Stimulated activated CD4-positive, alpha-beta T cell treated with anti-CD3 and anti-CD28 coated beads, Interleukin-1b, Interleukin-23, amount 100 ng/mL, for 1 hour (primary cell): ENCODE results near the gene POC1A.
"Not testable (repeated sequence)": the region's sequence is repeated elsewhere in the genome, so short reads cannot be mapped to it uniquely, and the experiment has no call there.

Experiments used
- DNase-seq, 2 donors: peaks; one replicate each; pipeline ENCODE4 v3.0.0-alpha.2; 2020; ENCODE audit warnings: low read depth in 2 of 2

The POC1A gene

DNA sequence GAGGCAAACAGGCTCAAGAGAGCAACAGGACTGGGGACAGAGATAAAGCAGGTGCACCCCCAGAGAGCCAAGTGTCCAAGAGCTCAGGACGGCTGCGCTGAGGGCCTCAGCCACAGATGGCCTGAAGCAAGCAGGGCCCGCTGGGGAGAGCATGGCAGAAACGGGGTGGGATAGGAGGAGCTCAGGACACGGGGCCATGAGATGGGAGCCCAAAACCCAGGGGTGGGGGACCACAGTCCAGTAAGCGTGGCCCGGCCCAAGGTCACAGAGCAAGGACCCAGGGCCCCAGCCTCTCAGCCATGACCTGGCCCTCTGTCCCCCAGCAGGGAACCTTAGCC, 107.4 kb downstream of the POC1A start:
- DNase-seq, result no peak

DNA sequence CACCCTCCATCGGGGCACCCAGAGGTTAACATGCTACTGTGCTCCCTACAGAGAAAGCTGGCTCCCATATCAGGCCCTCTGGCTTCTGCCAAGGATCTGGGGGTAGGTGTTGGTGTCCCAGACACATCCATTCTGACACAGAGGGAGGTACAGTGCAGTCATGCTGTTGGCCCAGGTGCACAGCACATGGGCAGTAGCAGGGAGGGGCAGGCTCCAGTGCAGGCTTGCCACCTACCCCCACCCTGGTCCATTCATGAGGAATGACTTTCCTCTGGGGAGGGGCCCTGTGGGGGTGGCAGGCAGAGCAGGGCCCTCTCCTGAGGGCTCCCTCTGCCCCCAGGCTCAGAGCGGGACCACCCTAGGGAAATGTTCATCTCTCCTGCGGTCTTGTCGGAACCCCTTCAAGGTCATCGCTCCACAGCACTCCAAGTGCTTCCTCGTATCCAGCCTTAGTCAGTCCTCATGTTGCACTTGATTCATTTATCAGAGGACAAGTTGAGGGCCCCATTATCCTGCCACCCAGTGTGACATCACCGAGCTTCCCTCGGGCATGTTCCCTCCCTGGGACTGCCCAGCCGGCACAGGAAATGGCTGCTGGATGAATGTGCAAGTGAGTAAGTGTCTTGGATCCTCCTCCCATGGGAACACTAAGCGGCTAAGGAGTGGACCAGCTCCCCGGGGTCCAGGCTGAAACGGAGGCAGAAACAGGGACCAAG, 107.9 kb downstream of the POC1A start:
- DNase-seq, result no peak

DNA sequence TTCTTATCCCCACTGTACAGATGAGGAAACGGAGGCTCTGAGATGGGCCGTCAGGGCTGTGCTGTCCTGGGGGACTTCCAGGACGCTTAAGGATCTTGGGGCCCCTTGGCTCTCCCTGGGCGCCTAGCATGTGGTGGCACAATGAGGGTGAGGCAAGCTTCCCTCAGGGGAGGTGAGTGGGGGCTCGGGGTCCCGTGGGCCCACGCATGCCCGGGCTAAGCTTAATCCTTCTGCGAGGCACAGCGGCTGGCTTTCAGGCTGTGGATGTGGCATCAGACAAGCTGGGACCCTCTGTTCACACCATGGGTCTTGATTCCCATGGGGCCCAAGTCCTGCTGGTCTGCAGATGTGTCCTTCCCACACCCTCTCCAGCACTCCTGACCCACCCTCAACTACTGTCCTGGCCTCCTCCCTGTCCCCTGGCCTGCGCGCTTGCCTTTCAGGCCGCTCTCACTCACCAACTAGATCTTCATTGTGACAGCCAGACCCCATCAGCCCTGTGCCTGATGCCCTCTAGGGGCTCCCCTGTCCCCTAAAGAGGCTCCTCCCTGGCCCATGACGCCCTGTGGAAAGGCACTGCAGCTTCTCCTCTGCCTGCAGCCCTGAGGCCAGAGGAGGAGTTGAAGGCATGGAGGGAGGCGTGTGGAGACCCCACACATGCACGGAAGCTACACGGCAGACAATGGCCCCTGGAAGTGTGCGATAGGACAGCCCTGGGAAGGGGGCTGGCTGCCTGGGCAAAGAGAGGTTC, 109.2 kb downstream of the POC1A start:
- no peak for DNase-seq

DNA sequence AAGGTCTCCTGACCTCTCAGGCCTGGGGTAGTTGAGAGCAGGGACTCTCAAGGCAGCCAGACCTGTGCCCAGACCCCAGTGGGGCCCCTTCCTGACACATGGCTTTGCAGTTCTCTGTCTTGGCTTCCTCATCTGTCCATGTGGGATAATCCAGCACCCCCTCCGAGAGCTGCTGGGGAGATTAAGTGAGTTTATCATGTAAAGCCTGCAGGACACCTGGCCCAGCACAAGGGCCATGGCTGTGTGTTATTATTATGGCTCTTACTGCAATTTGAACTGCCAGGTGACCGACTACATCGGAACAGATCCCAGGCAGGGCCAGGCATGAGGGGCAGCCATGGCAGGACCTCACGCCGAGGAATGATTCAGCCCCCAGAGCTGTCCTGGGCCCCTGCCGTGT, 110.5 kb downstream of the POC1A start:
- DNase-seq, result no peak

DNA sequence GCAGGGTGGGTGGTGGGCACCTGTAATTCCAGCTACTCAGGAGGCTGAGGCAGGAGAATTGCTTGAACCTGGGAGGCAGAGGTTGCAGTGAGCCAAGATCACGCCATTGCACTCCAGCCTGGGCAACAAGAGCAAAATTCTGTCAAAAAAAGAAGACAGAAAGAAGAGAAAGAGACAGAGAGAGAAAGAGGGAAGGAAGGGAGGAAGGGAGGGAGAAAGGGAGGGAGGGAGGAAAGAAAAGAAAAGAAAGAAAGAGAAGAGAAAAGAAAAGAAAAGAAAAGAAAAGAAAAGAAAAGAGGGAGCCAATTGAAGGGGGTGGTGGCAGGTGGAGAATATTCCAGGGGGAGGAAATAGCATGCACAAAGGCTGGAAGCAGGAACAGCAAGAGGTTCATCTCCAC, 111.2 kb downstream of the POC1A start:
- not testable (repeated sequence) for DNase-seq

DNA sequence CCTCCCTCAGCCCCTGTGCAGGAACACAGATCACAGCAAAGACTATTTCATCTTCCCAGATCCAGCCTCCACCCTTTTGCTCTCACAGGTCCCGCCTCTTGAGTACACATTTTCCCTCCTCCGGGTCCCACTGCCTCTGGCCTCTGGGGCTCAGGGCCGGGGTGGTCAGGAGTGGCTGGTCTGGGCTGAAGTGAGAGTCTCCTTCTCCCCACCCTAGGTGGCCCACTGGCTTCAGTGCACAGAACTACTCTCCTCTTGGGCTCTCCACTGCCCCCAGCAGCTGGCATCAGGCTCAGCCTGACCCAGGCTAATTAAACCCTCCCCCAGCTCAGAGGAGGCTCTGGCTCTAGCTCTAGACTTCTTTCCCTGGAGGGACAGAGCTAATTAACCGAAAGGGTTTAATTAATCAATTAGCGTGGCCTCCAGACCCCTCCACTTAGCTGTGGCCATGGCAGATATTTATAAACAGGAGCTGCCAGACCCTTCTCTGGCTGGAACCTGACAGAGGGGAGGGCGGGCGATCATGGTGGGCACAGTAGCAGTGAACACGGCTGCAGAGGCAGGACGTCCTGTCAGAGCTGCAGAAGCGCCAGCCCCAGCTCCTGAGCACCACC, 113.0 kb downstream of the POC1A start:
- no peak for DNase-seq

DNA sequence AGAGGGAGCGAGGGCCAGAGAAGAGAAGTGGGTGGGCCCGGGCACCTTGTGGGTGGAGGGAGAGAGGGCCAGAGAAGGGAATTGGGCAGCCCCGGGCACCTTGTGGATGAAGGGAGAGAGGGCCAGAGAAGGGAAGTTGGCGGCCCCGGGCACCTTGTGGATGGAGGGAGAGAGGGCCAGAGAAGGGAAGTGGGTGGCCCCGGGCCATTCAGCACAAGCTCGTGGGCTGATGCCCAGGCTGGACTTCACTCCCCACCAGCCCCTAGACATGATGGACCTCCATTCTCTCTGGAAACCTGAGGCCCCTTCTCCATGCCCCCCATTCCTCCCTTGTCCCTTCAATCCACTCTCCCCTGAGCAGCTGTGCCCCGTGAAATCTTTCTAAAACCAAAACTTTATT, 113.6 kb downstream of the POC1A start:
- no peak for DNase-seq

DNA sequence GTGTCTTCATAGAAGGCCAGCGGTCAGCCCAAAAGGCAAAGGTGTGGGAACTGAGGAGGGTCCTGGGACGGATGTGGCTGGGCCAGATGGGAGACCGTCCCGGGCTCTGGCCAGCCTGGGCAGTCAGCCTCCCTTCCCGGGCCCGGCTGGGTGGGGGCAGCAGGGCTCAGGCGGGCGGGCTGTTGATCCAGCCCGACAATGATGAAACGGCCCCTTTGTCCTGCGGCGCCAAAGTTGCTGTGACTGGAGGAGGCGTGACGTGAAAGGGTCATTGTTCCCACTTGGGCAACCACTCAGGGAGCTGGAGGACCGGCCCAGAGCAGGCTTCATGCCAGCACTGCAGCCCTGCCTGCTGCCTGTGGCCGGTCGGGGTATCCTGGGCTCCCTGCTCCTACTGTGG, 114.4 kb downstream of the POC1A start:
- no peak for DNase-seq

DNA sequence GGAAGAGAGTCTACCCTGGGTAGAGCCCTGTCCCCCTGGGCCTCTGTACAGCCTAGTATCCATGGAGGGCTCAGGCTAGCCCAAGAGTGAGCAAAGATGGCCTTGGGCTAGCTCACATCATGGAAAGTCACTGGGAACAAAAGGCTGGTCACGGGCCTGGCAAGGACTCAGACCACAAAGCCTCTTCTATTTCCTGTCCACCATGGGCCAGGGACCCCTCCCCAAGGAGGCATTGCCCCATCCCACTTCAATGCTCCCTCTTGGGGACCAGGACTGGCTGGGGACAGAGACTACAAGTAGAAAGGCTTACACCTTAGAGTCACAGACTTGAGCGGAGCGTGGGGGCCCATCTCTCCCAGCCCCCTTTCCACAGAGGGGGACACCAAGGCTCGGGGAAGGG, 114.8 kb downstream of the POC1A start:
- no peak for DNase-seq

DNA sequence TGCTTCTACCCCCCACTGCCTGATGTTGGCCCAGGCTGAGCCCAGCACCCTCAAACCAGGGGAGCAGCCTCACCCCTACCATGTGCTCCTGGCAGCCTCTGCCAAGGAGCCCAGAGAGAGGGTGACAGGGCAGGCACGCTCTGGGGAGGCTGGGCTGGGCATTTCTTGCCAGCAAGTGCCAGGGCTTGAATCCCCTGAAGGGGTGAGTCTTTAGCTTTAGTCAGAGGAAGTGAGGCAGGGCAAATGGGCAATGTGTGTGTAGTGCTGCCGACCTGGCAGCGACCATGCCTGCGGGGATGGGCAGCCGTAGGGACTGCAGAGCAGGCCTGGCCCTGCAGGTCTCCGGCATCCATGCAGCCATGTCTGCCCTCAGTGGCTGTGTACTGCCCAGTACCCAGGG, 116.0 kb downstream of the POC1A start:
- DNase-seq, result no peak

DNA sequence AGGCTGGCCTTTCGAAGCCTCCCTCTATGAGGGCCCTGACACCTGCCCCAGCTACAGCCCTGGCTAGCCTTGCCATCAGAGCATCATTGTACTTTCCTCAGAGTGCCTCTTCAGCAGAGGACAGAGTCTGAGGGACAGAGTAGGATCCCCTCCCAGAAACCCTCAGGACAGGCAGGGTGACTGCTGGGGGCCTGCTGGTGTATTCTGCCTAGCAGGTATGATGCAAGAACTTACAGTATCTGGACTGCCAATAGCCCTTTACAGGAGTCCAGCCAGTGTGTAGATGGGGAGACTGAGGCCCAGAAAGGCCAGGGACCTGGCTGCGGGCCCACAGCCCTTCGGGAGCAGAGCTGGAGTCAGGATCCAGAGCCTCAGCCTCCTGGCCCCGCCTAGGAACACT, 116.9 kb downstream of the POC1A start:
- no peak for DNase-seq

DNA sequence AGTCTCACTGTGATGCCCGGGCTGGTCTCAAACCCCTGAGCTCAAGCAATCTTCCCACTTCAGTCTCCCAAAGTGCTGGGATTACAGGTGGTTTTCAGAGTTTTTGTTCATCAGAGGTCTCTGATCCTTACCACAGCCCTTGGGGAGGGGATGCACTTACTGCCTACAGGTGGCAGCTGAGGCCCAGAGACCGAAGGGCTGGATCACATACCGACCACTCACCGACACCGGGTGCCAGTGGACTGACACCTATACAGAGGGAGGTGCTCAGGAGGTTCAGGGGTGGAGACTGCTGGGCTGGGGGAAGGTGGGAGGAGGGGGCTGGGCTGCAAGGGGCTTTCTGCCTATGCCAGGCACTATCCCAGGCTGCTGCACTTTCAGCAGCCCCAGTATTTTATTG, 117.4 kb downstream of the POC1A start:
- no peak for DNase-seq

DNA sequence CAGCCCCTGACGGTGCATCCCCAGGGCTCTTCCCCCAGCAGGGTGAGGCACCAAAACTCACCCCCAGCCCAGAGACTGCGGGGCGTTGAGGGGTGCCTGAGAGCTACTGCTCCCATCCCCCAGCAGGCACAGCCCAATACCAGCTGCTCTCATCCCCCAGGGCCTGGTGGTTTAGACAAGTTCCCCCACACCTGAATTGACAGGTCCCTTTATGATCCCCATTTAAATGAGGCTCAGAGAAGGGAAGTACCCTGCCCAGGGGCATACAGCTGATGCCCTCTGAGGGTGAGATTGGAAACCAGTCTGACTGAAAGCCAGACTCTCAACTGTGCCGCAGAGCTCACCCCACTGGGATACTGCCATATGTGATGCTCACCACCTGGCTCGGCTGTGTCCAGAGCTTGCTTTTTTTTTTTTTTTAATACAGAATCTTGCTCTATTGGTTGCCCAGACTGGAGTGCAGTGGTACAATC, 118.0 kb downstream of the POC1A start:
- DNase-seq, result no peak

DNA sequence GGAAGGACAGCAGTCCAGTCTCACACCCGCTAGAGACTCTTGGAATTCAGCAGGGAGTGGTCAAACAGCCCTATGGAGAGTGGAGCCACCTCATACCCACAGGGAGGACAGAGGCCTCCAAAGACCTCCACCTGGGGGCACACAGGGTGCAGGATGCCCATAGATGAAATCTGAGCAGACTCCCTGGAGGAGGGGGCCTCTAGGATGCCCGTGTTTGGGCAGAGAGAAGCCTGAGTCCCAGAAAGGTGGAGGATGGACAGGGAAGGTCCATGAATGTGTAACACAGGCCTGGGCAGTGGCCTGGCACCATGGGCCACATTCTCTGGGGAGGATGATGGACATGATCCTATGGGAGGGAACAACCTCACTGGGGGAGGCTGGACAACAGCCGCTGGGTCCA, 119.6 kb downstream of the POC1A start:
- no peak for DNase-seq

DNA sequence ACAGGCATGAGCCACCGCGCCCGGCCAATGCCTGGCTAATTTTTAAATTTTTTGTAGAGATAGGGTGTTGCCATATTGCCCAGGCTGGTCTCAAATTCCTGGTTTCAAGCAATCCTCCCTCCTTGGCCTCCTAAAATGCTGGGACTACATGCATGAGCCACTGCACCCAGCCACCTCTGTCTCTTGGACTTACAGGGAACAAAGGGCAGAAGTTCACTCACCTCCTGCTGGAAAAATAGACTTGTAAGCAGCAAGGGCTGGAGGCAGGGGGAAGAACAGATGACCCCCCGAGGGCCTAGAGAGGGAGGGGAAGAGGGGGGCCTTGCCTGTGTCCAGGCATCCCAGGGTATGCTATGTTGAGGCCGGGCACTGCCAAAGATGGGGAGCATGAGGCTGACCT, 120.0 kb downstream of the POC1A start:
- no peak for DNase-seq

DNA sequence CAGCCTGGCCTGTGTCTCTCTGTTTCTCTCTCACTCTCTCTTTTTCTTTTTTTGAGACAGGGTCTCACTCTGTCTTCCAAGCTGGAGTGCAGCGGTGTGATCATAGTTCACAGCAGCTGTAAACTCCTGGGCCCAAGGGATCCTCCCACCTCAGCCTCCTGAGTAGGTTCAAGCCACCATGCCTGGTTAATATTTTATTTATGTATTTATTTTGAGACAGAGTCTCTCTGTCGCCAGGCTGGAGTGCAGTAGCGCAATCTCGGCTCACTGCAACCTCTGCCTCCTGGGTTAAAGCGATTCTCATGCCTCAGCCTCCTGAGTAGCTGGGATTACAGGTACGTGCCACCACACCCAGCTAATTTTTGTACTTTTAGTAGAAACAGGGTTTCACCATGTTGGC, 120.5 kb downstream of the POC1A start:
- DNase-seq, result not testable (repeated sequence)

DNA sequence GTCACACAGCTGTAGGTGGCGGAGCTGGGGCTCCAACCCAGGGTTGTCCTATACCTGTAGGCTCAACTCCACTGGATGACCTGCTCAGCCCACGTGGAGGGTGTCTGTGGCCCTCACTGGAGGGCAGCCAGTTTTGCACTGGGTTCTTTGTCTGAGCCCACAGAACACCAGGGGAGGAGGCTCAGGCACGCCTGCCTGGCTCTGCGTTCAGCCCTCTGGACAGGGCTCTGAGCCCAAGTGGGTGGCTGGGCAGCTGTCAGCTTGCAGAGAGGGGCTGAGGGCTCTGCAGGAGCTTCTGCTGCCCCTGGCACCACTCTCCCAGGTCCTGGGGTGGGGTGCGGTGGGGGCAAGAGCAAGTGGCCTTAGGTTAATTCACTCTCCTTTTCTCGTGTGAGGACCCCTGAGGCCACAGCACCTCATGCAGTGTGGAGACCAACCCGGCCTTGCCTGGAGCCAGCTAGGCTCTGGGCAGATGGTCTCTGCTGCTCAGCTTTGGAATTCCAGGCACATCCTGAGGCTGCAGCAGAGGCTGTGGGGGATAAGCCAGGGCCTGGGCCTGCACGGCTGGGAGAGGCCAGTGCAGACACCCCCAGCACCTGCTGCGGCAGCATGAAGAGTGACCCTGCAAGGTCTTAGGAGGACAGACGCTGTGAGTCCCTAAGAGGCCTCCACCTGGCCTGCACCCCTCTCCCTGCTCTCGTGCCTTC, 121.4 kb downstream of the POC1A start:
- no peak for DNase-seq

DNA sequence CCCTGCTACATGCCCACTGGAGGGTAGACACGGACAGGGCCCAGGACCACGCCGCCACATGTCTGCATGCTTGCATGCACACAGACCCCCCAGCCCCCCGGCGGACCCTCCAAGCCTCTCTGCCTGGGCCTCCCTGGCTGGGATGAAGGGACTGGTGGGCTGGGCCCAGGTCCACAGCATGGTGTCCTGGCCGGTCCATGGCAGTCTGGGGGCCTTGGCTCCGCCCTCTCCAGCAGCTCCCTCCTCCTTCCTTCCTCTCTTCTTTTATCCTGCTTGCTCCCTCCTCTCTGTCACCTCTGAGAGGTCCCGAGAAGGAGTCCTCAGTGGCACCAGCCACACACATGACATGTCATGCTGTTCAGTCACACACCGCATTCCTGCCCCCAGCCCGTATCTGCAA, 122.3 kb downstream of the POC1A start:
- no peak for DNase-seq

DNA sequence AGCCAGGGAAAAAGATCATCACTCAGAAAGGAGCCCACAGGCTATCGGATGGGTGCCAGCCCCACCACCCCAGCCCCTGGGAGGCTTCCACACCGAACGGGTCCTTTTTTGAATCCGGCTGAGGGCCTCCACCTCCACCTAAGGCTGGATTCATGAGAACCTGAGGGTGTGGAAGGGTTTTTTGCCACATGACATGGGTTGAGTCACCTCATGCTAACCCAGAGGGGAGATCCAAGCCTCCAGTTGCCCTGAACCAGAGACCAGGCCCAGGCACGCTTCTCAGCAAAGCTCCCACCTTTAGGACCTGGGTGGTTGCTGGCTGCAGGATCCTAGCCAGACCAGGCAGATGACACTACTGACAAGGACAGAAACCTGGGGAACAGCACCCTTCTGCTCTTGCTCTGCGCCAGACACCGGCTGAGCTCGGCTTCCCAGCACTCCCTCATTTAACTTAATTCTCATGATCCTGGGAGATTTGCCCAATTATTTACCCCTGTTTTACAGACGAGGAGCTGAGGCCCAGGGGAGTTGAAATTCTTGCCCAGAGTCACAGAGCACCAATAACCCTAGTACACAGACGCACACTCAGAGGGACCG, 123.4 kb downstream of the POC1A start:
- no peak for DNase-seq

DNA sequence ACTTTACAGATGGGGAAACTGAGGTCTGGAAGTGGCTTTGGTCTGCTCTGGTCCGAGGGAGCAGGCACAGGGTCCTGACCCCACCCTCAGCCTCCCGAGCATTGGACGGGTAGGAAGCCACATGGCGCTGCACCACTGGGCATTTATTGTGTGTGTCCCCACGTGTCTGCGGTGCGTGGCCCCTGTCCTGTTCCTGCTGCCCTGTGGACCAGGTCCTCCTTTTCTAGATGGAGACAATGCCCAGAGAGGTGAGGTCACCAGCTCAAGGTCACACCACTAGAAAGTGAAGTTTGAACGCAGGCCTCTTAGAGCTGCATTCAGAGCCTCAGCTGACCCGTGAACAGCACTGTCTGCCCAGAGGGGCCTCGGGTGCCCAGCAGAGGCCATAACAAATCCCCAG, 124.7 kb downstream of the POC1A start:
- DNase-seq, result no peak

DNA sequence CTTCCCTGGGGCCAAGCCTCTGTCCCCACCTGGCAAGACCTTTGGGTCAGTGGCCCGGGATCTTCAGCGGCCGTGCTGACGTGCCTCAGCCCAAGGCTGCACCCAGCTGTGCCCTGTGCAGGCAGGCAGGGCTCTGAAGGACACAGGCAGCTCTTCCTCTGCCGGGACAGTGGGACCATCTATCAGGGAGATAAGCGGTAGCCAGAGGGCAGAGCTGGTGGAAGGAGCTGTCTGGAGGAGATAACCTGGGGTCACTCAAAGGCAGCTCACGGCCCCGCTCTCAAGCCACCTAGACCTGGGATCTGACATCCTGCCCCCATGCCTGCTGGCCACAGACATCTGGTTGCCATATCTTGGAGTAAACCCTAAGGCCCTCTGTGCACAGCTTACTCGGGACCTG, 125.2 kb downstream of the POC1A start:
- no peak for DNase-seq

DNA sequence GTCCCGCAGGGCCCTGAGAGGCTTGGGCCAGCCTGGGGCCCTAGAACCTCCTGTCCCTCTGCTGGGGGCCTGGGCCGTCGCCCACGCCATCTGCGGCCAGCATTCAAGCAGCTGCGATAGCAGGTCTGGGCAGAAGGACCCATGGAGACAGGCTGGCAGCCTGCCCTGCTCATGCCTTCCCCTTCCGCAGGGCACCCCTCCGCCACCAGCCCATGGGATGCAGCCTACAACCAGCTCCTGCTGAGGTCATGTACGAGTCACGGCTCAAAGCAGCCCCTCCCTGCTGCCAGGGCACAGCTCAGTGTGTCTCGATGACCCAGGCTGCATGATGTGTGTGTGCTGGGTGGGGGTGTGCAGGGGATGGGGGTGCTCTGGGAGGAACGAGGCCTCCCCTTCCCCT, 125.7 kb downstream of the POC1A start:
- no peak for DNase-seq
